GM04504 (cell line): ENCODE data around the gene EVL.

ENCODE experiments used
- DNase-seq: peaks from one replicate; pipeline ENCODE4 v3.0.0-alpha.2; 2012; ENCODE audit warnings: low read depth

Gene EVL

DNA sequence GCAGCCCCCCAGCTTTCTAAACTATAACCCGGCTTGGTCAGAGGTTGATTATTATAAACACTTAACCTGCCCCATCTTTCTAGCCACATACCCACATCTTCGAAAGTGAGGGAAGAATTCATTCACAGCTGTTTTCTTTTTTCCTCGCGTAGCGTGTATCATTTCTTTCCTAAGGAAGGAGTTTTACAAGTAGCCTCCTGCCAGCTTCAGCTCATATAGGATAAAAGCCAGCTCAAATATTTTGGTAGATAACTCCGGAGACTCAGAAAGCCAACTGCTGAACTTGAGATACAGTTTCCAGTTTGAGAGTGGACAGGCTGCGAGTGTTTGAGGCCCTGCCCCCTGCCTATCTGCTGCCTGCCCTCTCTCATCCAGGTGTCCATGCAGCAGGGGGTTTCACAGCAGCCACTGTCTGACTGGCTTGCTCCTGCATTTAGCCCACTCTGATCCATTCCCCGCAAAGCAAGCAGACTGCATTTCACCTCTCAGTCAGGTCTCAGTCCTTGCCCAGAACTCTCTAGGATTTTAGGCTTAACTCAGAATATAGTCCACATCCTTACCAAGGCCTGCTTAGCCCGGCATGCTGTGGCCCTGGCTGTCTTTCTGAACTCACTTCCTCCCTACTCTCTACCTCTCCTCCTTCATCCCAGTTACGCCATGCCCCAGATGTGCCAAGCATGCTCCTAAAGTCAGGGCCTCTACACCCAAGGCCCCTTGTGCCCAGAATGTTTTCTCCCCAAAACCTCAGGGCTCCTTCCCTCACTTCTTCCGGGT lies 46.9 kb downstream of the EVL start:
- DNase-seq: no peak

DNA sequence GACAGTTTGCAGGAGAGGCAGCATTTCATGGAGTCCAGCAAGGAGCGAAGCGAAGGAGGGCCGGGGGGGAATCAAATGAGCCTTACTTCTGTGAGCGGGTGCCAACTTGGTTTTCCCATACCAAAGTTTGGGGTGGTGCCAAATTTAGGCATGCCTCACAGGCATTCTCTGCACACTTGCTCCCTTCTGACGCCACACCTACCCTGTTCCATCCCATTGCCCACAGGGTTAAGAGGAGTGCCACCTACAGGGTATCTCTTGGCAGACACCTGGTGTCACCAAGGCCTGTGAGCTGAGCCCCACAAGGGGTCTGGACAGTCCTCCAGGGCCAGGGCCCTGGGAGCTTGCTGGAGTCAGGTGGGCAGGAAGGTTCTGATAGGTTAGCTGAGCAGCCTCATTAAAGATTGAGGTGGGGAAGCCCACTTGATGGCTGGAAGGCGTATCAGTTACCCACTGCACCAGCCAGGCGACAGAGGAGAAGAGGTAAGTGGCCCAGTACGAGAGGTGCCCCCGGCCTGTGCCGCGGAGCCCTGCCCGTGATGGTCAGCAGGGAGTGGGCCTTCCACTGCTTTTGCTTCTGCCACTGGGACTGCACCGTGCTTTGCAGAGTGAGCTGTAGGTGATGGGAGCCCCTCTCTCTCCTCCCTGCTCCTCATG lies 49.0 kb downstream of the EVL start:
- no peak for DNase-seq

DNA sequence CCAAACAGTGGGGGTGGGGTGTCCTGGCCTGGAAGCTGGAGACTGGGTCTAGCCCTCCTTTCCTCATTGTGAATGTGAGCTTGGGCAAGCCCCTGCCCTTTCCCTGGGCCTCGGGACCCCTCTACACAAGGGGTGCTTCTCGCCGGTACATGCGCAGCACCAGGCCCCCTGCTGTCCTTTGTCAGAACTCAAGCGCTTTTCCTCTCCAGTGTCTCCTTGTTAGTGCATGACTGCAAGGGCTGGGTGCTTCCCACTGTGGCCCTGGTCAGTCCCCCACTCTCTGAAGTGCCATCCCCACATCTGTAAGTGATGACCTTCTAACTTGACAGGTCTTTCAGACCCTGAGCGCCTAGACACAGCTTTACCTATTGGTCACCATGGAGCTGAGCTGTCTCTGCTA lies 50.0 kb downstream of the EVL start:
- no peak for DNase-seq

DNA sequence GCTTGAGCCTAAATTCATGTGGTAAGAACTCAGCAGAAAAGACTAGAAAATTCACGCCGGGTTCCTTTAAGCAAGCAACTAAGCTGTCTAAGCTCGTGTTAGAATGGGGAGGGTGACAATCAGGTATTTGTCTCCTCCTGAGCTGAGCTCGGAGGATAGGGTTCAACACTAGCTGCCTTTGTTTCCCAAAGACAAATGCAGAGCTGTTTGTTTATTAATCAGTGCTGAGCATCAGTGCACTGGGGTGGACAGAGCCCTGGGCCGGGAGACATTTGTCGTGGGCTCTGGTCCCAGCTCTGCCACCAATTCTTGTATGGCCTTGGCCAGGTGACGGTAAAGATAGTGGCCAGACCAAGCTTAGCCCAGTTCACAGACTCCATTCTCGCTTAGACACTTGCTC lies 50.5 kb downstream of the EVL start:
- DNase-seq: no peak

DNA sequence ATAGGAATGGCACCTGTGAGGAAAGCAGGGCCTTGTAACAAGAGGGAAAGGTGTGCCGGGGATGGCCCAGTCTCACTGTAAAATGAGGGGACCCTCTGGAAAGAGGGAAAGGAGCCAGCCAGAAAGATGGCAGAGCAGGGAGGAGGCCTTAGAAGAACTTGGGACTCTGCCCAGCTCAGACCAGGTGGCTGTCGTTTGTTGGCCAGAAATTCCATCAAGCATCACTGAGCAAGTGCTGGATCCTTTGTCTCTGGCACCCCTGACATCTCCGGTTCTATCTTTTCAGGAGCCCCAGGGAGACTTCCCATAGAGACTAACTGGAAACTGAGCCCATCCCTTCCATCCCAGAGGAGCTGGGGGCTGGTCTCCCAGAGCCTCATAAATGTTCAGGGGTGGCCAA lies 50.9 kb downstream of the EVL start:
- no peak for DNase-seq

DNA sequence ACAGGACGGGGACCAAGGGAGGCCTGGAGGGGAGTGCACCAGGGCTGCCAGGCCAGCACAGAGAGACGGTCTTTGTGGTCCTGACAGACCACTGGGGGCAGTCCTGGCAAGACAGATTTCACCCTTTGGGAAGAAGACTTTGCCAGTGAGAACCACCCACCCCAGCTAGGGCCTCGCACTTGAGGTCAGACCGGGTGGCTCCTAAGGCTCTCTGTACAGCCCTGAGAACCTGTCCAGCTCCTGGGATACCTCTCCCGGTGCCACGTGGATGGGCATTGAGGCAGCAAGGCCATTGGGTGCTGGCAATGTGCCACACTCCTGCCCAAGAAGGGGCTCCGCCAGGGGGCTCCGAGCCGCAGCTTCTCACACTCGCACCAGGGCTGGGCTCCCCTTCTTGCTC lies 51.8 kb downstream of the EVL start:
- no peak for DNase-seq

DNA sequence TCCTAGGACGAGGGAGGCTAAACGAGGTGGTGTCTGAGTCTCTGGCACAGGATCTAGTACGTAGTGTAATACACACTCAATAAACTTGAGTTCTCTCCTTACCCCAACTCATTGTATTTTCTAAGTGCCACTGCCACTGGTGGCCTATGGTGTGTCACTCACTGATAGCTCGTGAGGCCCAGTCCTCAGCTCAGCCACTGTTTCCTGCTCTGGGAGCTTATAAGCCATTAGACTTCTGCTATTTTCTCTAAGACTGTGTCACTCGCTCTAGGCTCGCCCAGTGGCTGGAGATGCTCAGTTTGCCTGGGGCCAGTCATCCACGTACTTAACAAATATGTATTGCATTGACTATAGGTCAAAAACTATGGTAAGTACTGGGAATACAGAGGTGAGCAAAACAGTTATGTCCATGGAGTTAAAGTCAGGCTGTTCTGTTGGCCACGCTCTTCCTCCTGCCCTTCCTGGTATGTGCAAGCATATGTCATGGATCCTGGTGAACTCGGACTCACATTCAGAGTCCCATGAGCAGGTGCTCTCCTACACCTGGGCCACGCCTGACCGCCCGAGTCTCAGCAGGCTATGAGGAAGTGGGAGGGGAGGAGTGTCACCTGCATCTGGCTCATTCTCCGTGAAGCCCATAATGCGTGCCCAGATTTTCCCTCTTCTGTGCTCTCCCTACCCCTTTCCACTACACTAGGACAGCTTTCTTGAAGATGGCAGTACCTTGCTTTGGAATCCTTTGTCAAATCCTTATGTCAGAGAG lies 52.6 kb downstream of the EVL start:
- DNase-seq: no peak

DNA sequence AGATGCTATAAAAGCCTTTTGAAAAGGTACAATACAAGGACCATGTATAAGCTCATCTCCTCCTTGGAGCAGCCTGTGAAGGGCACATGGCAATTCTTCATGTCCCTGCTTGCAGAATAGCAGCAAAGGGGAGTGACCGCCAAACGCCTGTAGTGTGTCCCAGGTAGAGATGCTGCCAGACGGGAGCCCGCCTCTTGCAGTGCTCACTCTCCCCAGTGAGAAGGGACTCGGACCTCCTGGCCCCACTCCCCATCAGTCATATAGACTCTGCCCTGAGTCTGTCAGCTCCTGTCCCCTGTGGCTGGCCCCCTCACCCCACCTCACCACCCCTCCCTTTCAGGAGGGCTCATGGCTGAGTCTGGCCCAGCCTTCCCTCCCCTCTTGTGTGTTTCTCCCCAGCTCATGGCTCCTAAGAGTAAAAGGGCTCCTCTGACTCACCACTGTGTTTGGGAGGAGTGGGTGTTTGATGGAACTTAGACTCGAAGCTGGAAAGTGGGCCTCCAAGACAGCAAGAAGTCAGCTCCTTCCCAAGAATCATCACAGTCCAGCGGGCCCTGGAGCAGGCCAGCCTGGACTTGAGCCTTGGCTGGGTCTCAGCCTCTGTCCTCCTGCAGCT lies 53.3 kb downstream of the EVL start:
- no peak for DNase-seq

DNA sequence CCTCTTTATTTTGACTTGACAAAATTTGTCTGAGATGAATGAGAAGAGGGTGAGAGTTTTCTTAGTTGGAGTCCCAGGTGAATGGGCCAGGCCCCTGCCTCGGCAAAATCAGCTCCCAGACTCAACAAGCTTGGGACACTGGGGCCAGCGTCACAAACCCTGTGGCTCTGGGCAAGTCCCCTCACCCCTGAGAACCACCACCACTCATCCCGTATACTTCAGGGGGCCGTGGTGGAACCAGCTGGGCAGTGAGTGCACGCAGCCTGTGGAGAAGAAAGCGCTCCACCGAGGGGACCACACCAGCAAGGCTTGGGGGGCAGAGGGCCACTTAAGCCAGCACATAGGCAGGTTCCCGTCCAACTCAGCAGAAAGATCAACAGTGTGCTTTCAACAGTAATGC lies 54.0 kb downstream of the EVL start:
- DNase-seq: no peak

DNA sequence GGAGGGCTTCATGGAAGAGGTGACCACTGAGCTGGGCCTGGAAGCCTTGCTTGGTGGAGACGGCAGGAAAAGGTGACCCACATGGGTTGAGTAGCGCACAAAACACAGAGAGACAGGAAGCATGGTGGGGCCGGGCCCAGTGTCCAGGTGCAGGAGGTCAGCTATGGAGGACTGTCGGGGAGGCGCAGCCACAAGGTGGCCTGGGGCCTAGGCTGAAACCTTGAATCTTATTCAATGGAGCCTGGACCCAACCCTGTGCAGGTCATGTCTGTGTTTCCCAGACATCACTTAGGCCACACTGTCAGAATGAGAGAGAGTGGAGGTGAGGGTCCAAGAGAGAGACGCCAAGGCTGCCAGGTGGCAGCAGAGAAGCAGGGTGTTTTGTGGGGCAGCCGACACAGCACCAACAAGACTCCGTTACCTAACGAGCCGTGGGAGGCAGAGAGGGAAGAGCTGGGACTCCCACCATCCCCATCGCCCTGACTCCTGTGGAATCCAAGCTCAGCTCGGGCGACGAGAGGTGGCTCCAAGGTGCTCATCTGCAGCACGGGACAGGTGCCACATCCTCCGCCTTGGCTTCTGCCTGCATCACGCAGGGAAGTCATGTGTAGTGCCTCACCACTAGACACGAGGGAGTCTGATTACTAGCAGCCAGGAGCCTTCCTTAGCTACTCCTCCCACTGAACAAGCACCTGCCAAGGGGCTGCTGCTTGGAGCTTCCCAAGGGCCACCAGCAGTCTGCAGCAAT lies 55.5 kb downstream of the EVL start:
- DNase-seq: no peak

DNA sequence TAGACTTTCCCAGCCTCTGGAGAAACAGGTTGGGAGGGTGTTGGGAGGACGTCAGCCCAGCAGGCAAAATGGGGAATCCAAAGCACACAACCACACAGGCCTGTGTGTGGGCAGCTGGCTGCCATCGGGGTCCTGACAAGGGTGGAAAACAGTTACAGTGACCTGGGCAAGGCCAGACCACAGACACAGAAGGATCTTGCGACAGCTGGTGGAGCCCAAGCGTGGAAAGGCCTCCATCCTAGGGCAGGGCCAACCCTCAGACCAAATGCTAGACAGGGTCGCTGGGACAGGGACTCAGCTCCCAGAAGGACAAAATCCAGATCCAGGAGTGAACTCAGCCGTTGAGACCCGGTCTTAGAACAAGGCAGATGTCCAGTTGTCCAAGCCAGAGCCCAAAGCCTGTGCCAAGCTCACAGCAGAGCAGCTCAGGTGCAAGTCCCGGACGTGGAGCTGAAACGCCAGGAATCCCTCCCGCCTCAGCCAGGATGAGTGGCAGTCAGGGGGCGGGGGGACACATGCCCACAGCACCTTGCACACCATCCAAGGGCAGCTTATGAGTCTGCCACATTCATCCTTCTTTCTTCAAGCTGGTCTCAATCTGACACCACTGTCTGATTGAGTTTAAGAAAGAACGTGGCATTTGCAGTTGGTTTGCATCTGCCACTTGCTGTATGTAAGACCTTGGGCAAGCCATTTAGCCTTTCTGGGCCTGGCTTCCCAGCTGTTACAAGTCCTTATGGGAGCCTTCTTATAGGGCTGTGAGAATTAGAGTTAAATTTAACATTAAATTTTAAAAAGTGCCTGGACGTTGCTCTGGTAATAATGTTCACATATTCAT lies 56.6 kb downstream of the EVL start:
- no peak for DNase-seq

DNA sequence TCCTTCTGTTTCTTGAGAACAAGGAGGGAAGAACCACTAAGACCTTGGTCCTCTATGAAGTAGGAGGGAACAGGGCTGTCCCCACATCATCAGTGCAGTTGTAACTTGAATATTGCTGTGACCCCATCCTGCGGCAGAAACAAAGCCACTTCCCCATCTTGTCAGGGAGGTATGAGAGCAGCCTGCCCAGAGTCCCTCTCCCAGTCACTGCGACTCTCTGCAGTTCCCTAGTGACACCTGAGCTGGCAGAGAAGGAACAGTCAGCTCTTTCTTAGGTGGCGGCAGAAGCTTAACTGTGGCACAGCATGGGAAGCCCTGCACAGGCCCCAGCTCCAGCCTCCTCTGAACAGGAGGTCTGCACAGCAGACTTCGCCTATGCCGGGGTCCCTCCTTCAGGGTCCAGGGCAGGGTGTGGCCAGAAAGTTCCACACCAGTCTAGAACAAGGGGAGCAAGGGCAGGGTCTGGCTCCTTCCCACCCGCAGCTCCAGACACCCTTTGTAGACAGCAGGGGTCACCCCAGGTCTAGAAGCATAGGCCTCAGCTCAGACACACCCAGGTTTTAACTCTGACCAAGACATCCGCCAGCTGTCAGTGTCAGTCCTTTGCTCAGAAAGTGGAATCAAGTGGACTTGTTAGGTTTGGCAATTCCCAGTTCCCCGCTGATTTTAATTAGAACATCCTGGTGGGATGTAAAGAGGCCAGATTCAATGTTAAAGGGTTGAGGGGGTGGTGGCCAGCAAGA lies 57.4 kb downstream of the EVL start:
- DNase-seq: no peak

DNA sequence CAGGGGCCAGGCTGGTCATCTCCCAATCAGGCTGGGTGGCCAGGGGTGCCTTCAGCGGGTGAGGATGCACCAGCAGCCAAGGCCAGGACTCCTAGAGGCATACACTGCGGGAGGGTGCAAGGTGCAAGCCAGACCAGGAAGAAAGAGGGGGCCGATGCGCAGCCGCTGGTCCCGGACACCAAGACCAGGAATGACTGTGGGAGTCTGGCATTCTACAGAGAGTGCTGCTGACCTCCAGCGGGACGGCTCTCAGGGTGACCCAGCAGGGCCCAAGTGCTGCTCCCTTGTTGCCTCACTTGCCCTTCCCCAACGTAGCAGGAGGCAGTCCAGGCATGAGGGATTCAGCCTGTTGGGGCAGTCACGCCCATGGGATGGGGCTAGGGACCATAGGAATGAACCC lies 58.4 kb downstream of the EVL start:
- DNase-seq: no peak

DNA sequence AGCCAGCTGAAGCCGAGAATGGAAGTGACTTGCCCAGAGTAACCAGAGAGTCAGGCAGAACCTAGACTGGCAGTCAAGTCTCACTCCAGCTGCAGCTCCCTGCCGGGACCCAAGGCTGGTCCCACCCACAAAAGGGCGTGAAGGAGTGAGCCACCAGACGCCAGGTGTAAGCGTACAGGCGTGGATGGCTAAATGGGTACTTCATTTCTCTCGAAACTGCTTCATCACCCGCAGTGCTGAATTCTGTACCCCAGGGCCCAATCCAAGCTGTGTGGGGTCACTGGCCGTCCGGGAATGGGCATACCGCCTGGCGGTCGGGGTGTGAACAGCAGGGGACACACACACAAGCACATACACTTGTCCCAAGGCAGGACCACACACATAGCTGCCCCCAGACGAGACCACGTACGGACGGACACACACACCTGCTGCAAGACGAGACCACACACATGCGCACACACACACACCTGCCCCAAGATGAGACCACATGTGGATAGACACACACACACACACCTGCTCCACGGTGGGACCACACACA lies 59.4 kb downstream of the EVL start:
- no peak for DNase-seq

DNA sequence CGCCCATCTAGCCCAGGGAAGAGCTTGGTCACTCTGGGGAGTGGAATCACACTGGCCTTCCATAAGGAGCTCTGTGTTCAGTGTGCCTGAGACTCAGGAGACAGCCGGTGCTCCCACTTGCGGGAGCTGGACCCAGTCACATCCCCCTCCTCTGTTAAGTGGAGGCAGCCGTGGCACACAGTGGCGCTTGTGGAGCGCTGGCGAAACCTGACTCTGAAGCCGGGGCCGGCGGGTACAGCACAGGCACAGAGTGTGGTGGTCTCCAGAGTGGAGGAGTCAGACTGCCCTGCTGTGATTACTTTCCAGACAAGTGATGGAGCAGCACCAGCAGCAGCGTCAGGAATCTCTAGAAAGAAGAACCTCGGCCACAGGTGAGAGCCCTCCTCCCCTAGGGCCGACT lies 61.2 kb downstream of the EVL start:
- DNase-seq: no peak

DNA sequence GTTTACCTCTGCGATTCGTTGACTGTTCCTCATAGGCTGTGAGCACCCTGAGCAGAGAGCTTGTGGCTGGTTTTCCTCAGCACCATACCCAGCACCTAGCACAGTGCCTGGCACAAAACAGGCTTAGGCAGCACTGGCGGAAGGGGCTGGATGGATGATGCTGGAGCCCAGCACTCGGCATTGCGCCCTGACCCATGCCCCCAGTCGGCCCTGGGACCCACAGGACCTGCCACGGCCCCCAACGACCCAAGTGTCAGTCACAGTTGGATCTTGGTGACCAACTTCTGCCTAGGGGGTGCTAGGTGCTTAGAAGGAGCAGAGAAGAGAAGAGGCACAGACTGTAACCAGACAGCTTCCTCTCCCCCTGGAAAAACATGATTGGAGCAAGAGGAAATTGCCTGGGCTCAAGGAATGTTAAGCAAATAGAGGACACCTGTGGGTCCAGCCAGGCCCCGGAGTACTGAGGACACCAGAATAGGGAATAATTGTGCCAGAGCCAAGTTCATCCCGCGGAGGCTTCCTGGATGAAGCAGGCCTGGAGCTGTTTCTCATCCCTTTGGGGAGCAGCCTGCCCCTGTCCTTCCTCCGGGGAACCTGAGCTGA lies 62.7 kb downstream of the EVL start:
- DNase-seq: no peak

DNA sequence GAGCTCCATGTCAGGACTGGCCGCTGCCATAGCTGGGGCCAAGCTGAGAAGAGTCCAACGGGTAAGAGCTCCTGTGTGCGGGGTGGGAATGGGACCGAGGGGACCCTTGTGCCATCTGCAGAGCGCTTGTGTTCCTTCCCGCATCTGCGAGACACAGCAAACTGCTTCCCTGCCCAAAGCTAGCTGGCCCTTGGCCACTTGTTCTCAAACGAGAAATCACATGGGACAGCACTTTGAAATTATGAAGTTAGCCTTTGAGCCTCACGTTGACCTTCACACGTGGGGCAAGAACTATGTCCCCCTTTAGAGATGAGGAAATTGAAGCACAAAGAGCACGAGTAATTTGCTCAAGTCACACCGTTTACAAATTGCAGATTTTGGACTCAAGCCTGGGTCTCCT lies 63.5 kb downstream of the EVL start:
- no peak for DNase-seq

DNA sequence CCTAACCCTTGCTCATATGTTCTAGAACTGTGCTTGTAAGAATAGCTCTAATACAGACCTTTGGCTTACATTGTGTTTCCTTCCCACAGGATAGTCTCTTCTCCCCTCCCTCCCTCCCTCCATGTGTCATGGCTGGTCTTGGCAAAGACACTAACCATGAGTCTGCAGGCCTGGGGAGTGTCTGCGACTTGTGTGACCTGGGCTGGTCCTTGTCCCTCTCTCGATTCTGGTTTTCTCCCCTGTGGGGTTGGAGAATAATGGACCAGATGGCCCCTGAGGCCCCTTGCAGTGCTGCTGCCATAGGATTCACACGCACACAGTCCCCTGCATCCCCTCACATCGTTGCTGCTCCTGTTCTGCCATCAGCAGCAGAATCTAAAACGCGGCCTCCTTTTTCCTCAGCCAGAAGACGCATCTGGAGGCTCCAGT lies 64.0 kb downstream of the EVL start:
- DNase-seq: no peak

DNA sequence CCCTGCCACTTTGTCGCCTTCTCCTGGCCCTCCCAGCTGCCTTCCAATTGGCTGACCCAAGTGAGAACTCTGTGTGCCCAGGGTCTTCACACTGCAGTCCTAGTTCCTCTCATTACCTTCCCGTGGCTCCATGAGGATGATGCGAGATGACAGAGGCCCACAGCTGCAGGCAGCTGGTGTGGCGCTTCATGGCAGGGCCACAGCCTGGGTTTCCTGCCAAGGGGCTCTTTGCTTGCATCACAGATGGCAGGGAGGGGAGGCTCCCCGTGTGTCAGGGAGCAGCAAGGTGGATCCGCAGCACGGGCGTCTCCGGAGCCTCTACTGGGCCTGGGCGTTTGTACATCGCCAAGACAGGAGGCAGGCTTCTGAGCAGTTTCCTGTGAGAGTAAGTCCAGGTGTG lies 65.3 kb downstream of the EVL start:
- no peak for DNase-seq

DNA sequence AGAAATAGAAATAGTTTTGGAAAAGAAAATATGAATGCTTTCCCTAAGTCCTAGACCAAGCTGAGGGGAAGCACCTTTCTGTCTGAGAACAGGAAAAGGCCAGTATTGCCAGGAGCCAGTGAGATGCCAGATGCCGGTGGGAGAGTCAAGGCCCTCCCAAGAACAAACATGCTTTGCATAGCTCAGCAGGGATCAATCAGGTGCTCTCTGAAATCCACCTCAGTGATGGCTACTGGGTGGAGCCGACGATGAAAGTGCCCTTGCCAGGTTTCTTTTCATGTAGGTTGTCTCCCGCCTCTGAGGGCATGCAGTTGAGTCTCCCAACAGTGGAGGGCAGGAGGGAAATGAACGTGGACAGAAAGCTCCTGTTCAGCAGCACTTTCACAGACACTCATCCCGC lies 66.0 kb downstream of the EVL start:
- DNase-seq: no peak
